Peyer's patch (tissue), 4 donors: ENCODE results near the gene FTO.

Experiments
- CTCF ChIP-seq, 6 experiments: fragments of 450-650 bp in 4 of 6; fragments of 200-600 bp in 2 of 6; sonication (generic) in 1 of 6; IDR thresholded peaks; one replicate each; pipeline ENCODE4 v1.5.1; 2017 to 2019; ENCODE audit warnings: antibody characterized with exemption in 6 of 6, mild to moderate bottlenecking in 3 of 6, moderate library complexity in 1 of 6
- POLR2A ChIP-seq, 2 donors: fragments of 450-650 bp; IDR thresholded peaks; one replicate each; pipeline ENCODE4 v1.5.1; 2017; ENCODE audit warnings: antibody characterized with exemption in 2 of 2, mild to moderate bottlenecking in 2 of 2, moderate library complexity in 2 of 2

- no peak for TF ChIP-seq CTCF (IDR thresholded peaks at IDR 0.05)
- TF ChIP-seq POLR2A (IDR thresholded peaks at IDR 0.05): no peak
These were observed 282.8 kb downstream of the FTO start for GRCh38 chr16:53986793-53987192.
